IPS-18c (cell line): ENCODE data around the gene SHANK1.

Source experiments
- H3K4me3 ChIP-seq: 2 replicates; pipeline ENCODE4 v1.7.0; 2013; ENCODE audit warnings: low read depth, mild to moderate bottlenecking, low read length, moderate library complexity; ENCODE audit not compliant: insufficient read depth
- H3K9me3 ChIP-seq: one replicate; pipeline ENCODE4 v1.6.1; 2013; ENCODE audit warnings: mild to moderate bottlenecking, low read length, moderate library complexity; ENCODE audit not compliant: control insufficient read depth, insufficient read depth

SHANK1 gene

DNA sequence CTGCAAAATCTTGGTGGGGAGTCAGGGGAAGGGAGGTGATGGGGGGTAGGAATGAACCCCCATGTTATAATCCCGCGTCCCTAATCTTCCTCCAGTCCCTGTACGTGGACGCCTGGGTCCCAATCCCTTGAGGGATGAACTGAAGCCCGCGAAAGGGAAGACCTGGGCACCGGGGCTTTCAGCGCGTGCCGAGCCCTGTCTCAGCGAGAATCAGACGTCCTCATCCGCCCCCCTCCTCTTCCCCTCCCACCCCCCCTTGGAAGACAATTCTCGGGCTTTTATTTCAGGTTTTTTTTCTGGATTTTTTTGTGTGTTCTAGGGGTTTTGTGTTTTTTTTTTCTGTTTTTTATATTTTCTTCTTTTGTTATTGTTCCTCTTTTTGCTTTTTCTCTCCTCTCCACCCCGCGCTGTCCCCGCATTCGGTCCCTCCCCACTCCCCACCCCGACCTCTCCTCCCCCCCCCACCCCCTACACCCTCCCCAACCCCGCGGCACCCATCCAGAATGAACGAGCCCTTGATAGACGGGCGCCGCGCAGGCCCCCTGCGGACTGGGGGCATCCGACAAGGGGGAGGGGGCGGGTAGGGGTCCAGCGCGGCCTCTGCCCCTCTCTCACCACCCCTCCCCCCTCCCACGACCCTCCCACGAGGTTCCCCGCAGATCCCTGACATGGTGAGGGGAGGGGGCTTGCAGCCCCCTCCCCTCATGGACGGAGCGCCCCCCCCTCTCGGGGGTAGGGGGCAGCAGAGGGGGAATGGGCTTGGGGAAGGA is 60.1 kb downstream of the SHANK1 start:
- Histone ChIP-seq H3K9me3 (peaks cover 2% of the 10 kb centered on the region), H3K4me3 (peak overlapping the region; percentile 36; the same call in 1 of the 2 replicates)

DNA sequence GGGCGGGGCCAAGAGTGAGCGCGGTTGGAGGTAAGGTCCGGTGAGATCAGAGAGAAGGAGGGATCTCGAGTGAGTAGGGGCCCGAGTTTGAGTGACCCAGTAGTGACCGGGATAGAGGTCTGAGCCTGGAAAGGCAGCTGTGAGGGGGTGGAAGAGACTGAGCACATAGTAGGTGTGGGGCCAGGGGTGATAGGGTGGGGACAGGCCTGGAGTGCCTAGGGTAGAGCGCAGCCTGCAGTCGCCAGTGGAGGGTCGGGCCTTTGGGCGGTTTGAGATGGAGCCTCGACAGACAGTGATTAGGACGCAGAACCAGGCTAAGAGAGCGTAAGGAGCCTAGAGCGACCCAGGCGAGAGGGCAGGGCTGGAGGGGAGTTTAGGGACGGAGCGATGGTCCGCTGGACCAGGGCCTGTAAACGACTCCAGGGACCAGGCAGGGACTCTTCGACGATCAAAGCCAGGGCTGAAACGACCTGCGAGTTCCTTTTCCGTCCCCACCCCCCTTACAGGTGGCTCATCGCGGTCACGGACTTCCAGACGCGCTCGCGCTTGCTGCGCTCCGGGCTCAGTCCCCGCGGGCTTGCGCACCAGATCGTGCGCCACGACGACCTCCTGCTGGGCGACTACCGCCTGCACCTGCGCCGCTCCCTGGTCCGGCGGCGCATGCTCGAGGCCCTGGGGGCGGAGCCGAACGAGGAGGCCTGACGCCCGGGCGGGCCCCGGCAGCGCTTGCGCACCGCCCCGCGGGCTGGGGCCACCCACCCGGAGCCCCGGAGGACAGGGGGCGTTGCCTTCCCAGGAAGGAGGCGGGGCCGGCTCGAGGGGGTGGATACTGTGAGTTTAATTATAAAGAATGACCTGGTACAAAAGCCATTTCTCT is 60.9 kb downstream of the SHANK1 start:
- Histone ChIP-seq H3K4me3 (peak overlapping the region; percentile 90), H3K9me3 (peaks cover 2% of the 10 kb centered on the region)

DNA sequence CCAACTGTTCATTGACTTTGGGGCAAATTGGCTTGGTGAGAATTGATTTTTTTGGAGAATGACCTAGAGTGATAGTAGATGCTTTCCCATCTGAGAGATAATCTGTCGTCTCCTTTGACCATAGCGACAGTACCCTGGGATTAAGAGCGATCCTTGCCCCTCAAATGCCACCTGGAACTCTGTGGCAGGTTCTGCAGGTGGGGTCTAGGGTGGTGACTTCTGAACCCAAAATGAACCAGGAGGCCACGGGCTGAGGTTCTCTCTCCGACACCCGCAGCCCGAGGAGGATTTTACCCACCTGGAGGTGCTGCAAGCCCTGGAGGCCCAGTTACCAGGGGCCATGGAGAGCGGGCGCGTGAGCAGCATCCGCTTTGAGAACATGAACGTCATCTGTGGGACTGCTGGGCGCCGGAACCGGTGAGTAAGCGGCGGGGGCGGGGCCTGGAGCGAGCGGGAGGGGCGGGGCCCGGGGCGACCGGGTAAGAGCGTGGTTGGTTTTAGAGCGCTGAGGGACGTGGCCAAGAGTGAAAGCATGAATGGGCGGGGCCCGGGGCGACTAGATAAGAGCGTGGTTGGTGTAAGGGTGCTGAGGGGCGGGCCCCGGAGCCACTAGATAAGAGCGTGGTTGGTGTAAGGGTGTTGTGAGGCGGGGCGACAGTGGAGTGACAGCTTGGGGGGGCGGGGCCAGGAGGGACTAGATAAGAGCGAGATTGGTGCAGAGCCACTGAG is 61.7 kb downstream of the SHANK1 start:
- Histone ChIP-seq H3K9me3 (peaks cover 2% of the 10 kb centered on the region), H3K4me3 (peak overlapping the region; percentile 90)

DNA sequence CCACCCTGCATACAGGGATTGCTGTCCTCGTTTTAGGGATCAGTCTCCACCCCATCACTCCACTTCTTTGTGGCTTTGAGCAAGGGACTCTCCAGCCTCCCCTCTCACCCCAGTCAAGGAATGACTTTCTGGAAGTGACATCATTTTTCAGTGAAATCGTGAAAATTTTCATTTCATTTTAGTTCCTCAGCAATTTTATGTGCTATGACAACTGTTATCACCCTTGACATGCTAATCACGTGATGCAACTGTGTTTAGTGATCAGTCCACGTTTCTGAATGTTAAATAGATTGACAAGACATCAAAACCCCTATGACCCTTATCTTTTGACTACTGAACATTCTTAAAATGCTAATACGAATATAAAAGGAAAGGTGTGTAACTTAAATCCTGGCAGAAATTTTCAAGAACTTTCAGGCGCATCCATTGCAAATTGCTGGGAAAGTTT is 62.4 kb downstream of the SHANK1 start:
- Histone ChIP-seq H3K4me3 (peak overlapping the region; percentile 65), H3K9me3 (peaks cover 2% of the 10 kb centered on the region)

DNA sequence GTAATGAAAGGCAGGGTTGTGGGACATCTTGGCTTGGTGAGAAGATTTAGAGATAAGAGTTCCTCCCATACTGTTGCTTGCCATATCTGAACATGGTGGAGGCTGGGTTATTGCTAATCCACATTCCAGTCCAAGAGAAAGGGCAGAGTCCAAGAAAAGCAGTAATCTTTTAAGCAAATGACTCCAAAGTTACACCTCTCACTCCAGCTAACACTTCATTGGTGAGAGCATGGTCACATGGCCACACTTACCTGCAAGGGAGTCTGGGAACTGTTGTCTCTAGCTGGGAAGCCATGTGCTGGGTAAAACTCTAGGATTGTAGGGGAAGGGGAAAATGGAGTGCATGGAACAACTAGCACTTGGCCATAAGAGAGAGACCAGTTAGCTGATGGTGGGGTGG is 64.7 kb downstream of the SHANK1 start:
- H3K9me3 ChIP-seq: peaks cover 2% of the 10 kb centered on the region
- H3K4me3 ChIP-seq: no peak overlapping the region

DNA sequence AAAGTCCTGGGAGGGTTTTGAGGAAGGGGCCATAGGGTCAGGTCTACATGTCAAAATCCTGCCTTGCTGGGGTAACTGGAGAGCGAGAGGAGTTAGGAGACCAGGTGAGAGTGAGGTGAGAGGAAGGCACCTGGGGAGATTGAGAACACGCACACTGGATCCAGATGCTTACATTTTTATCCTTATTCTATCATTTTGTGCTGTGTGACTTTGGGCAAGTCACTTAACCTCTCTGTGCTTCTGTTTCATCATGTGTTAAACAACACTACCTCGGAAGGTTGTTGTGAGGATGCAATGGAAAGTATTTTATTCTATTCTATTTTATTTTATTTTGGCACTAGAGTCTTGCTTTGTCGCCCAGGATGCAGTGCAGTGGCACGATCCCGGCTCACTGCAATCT is 66.9 kb downstream of the SHANK1 start:
- no peak overlapping the region for H3K4me3 ChIP-seq
- peaks cover 2% of the 10 kb centered on the region for H3K9me3 ChIP-seq

DNA sequence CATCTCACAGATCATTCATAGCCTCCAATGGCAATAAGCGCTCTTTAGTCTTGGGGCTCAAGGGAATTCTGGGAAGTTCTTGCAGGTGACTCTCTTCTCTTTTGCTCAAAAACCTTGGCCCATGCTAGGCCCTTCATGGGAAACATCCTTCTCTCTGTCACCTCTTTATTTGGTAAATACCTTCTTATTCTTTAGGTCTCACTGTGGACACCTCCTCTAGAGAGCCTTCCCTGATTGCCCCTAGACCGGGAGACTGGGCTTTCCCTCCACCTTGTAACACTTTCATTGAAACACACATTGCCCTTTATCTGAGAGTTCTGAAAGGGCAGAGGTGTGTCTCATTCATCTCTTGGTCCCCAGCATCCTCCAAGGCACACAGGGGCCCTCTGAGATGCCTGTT is 68.4 kb downstream of the SHANK1 start:
- H3K9me3 ChIP-seq: peaks cover 2% of the 10 kb centered on the region

DNA sequence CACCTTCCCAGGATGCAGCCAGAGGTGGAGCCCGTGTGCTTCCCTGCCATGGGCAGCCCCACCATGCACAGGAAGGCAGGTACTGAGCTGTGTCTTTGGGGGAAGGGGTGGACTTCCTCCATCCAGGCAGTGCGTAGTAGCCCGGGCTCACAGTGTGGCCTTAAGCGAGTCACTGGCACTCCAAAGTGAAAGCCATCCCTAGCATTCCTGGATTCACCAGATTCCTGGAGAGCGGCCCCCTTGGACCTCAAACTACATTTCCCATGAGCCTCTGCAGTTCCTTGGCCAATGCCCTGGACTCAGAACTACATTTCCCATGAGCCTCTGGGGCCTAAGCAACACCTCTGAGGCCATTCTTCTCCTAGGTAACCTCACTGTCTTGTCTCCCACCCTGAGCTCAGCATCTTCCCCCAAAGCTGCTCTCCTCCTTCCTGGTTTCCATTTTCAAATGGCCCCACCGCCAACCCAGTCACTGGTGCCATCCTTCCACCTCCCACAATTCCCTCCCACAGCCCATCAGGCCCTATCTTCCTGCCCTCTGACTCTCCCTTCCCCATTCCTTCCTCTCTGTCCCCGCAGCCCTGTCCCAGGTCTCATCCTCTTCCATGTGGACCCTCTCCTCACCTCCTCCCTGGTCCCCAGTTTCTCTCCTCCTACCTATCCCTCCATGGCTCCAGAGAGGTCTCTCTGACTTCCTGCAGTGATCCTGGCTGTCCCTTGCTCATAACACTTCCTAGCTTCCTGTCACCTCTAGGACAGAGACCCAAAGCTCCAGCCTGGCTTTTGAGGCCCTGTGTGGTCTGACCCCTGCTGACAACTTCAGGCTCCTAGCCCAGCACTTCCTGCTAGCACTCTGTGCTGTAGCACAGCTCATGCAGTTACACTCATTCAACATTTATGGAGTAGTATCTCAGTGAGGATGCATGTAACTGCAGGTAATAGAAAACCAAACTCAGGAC is 69.9 kb downstream of the SHANK1 start, which contains the start of gene C19orf81:
C19orf81 (plus strand) TSS at position 13 of the 959 bp plus-strand sequence; CDS start at position 13, 0 bp downstream.
- Histone ChIP-seq H3K9me3 (no peaks in the 10 kb centered on the region), H3K4me3 (peak within 1 kb of the TSS; percentile 38; the same call in 1 of the 2 replicates)

More for the DNA sequence above, 68.4 kb downstream of the SHANK1 start:
- H3K4me3 ChIP-seq: no peak overlapping the region

DNA sequence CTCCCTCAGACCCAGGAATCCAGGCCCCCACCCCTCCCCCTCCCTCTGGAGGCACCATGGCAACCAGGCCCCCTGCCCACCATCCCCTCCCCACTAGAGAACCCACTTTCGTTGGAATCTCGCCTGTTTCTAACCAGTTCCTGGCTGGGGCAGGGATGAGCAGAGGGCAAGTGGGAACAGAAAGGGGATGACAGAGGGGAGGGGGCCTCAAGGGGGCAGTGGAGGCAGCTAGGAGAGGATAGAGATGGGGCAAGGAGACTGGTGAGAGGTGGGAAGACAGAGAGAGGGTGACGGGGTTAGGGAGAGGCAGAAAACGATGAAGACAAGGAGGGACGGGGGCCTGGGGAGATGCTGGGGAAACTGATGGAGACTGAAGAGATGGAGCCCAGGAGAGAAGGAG is 70.9 kb downstream of the SHANK1 start:
- Histone ChIP-seq H3K4me3 (no peak overlapping the region), H3K9me3 (no peaks in the 10 kb centered on the region)

DNA sequence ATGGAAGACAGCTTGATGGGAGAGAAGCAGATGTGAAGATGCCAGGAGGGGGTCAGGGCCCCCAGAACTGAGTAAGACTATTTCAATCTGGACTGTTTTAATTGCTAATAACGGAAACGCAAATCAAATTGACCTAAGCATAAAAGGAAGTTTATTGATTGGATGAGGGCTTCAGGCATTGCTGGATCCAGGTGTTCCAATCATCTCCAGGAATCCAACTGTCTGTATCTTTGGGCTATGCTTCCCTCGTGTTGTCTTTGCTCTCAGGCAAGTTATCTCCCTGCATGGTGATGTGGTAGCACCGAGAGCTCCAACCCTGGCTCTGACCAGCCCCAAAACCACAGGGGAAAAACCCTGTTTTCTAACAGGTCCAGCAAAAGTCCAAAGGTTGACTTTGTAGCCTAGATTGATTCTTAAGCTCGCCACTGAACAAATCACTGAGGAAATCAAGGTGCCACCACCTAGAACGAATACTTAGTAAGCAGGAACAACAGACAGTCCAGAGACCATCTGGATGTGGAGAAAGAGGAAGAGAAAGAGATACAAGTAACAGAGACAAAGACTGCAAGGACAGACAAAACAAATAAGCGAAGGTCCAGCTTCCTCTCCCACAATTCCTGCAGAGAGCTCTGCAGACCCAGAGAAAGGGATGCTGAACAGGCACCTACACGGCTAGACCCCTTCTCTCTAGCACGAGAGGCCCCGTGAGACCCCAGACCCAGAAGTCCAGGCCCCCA is 71.6 kb downstream of the SHANK1 start:
- H3K4me3 ChIP-seq: no peak overlapping the region
- no peaks in the 10 kb centered on the region for H3K9me3 ChIP-seq

DNA sequence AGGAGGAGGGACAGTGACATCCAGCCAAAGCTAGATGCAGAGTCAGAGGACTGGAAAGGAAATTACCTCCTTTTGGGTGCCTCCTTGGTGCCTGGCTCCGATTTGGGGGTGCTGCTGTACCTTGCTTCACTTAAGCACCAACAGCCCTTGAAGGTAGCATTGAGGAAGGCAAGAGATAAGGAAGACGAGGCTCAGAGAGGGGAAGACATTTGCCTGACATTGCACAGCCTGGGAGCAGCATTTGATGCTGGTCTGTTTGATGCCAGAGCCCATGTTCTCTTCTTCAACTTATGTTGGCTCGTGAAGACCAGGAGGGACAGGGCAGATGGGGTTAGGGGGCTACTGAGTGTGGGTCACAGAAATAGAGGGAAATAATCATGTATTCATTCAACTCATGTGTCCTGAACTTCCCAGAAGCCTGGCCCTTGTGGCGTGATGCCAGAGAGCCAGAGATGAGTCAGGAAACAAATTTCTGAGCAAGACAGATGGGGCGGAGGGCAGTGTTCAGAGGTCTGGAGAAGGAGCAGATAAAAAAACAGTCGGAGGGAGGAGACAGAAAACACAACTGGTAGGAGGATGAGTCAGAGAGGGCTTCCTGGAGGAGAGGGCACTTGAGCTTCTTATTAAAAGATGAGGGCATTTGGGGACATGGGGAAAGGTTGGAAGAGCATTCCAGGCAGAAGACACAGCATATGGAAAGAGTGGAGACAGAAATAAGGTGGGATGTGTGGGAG is 73.4 kb downstream of the SHANK1 start:
- Histone ChIP-seq H3K4me3 (no peak overlapping the region), H3K9me3 (no peaks in the 10 kb centered on the region)

DNA sequence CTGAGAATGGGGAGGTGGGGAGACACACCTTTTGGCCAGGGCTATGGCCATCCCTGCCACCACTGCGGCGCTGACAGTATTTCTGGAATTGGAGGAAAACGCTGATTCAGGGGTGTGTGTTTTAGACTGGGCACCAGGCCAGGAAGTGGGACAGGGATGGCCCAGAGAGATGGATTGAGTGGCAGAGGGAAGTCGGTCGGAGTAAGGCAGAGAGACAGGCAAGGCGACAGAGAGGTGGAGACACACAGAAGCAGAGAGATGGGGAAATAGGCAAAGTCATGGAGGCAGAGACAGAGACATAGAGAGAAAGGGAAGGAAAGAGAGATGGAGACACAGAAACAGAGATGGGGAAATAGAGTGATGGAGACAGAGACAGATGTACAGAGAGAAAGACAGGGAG is 74.5 kb downstream of the SHANK1 start:
- Histone ChIP-seq H3K9me3 (no peaks in the 10 kb centered on the region), H3K4me3 (no peak overlapping the region)

DNA sequence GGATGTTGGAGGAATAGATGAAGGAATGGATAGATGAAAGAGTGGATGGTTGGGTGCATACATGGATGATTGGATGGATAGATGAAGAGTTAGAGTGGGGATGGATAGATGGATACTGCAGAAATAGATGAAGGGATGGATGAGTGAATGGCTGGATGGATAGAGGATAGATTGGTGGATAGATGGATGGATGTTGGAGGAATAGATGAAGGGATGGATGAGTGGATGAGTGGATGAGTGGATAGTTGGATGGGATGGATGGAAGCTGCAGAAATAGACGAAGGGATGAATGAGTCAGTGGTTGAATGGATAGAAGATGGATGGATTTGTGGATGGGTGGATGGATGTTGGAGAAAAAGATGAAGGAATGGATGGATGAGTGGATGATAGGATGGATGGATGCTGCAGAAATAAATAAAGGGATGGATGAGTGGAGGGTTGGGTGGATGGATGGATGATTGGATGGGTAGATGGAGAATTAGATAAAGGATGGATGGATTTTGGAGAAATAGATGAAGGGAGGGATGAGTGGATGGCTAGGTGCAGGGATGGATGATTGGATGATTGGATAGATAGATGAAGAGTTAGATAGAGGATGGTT is 75.2 kb downstream of the SHANK1 start:
- no peaks in the 10 kb centered on the region for H3K9me3 ChIP-seq
- H3K4me3 ChIP-seq: no peak overlapping the region

DNA sequence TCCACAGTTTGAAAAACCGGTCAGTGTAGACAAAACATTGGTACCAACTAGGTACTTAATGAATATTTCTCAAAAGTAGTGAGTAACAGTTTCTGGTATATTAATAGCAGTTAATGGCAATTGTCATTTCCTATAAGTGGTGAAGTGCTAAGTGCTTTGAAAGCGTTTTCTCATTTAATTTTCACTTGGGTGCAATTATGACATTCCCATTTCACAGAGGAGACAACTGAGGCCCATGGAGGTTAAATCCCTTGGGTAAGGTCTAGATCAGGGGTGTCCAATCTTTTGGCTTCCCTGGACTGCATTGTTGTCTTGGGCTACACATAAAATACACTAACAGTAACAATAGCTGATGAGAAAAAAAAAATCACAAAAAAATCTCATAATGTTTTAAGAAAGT is 79.2 kb downstream of the SHANK1 start:
- no peaks in the 10 kb centered on the region for H3K9me3 ChIP-seq
- peak overlapping the region; percentile 72; the same call in 1 of the 2 replicates for H3K4me3 ChIP-seq
